Small intestine (tissue), 16 donors: ENCODE results near the gene SRI. TPM values are rescaled to one million over a fixed set of nuclear protein-coding genes. Genes with fewer than 3 reads are reported as not detected.
"Not testable (repeated sequence)": the region's sequence is repeated elsewhere in the genome, so short reads cannot be mapped to it uniquely, and the experiment has no call there.

Experiments used
- DNase-seq, 2 donors: peaks; one replicate each; pipeline versions ENCODE4 v3.0.0 to v3.0.0-alpha.2; 2013
- FAIRE-seq: peaks from 2 replicates; lab custom pipeline; 2012; peaks lifted over from hg19 to GRCh38; lab: Jason Lieb, UNC
- H3K27ac ChIP-seq, 3 donors: one replicate each; pipeline ENCODE4 v1.5.1; 2013; ENCODE audit warnings: low read length in 2 of 3, mild to moderate bottlenecking in 2 of 3, control low read depth in 1 of 3, inconsistent platforms in 1 of 3, low read depth in 1 of 3, moderate library complexity in 1 of 3
- H3K27me3 ChIP-seq, 3 donors: one replicate each; pipeline ENCODE4 v1.6.1; 2013; ENCODE audit warnings: low read length in 3 of 3, inconsistent platforms in 1 of 3; ENCODE audit not compliant: control insufficient read depth in 3 of 3, insufficient read depth in 3 of 3
- H3K36me3 ChIP-seq, 3 donors: one replicate each; pipeline ENCODE4 v1.6.1; 2013; ENCODE audit warnings: low read length in 3 of 3, inconsistent platforms in 1 of 3, low read depth in 1 of 3, mild to moderate bottlenecking in 1 of 3, moderate library complexity in 1 of 3; ENCODE audit not compliant: control insufficient read depth in 3 of 3, insufficient read depth in 2 of 3
- H3K4me1 ChIP-seq, 3 donors: one replicate each; pipeline ENCODE4 v1.6.1; 2013; ENCODE audit warnings: low read length in 2 of 3, inconsistent platforms in 1 of 3, low read depth in 1 of 3, mild to moderate bottlenecking in 1 of 3, moderate library complexity in 1 of 3; ENCODE audit not compliant: control insufficient read depth in 3 of 3, insufficient read depth in 2 of 3
- H3K4me3 ChIP-seq, 3 donors: one replicate each; pipeline ENCODE4 v1.5.1; 2013; ENCODE audit warnings: low read length in 3 of 3, control low read depth in 1 of 3, inconsistent platforms in 1 of 3, low read depth in 1 of 3, mild to moderate bottlenecking in 1 of 3, moderate library complexity in 1 of 3
- H3K9me3 ChIP-seq, 2 donors: one replicate each; pipeline ENCODE4 v1.6.1; 2013; ENCODE audit warnings: low read depth in 1 of 2, low read length in 1 of 2; ENCODE audit not compliant: control insufficient read depth in 2 of 2, insufficient read depth in 1 of 2
- WGBS, 3 donors: extraction: QIAGEN DNeasy Blood & Tissue Kit; methylation state at CpG; one replicate each; pipeline ENCODE4 v1.1.7; 2013; 5-methylcytosine and 5-hydroxymethylcytosine counted together
- long read RNA-seq, 10 donors: transcript quantifications; one replicate each; lab custom pipeline, GENCODE V29; 2026
- polyA plus RNA-seq, 4 donors: library from polyadenylated mRNA; stranded (reverse) in 3 of 4; unstranded in 1 of 4; fragments of 200-250 nt in 3 of 4; fragments of 120-200 nt in 1 of 4; gene quantifications; one replicate each; pipeline versions ENCODE4 v1.2.1 to v1.2.3, GENCODE V29; 2013
- donor health status: healthy with polysubstance abuse.
- donor health status: control.
- donor health status: control.
- donor health status: Bipolar disorder and iron deficiency.
- donor health status: healthy.

Gene SRI
- 100 to 1,000 TPM; 202 to 569 (median 476) TPM for polyA plus RNA-seq
- long read RNA-seq, donor 1, transcript SRI-201 (8 exons, 2,010 nt): minor isoform, 101 of 1,133 reads
- long read RNA-seq, donor 1, transcript SRI-202 (8 exons, 653 nt): major isoform, 246 of 1,133 reads
- long read RNA-seq, donor 1, transcript SRI-206 (4 exons, 903 nt): minor isoform, 241 of 1,133 reads
- long read RNA-seq, donor 1, transcript SRI-204 (7 exons, 1,418 nt): minor isoform, 12 of 1,133 reads
- long read RNA-seq, donor 1, partial matches to known transcripts: 483 of 1,133 reads
- long read RNA-seq, donor 1, other reads (novel, unspliced or antisense): 32 of 1,133 reads
- long read RNA-seq, donor 2, transcript SRI-201 (8 exons, 2,010 nt): minor isoform, 24 of 106 reads
- long read RNA-seq, donor 2, transcript SRI-206 (4 exons, 903 nt): major isoform, 31 of 106 reads
- long read RNA-seq, donor 2, transcript SRI-202 (8 exons, 653 nt): minor isoform, 17 of 106 reads
- long read RNA-seq, donor 2, partial matches to known transcripts: 29 of 106 reads
- long read RNA-seq, donor 2, other reads (novel, unspliced or antisense): 0 of 106 reads
- long read RNA-seq, donor 3, transcript SRI-207 (6 exons, 1,024 nt): minor isoform, 8 of 228 reads
- long read RNA-seq, donor 3, transcript SRI-202 (8 exons, 653 nt): minor isoform, 16 of 228 reads
- long read RNA-seq, donor 3, transcript SRI-206 (4 exons, 903 nt): major isoform, 43 of 228 reads
- long read RNA-seq, donor 3, transcript SRI-201 (8 exons, 2,010 nt): major isoform, 43 of 228 reads
- long read RNA-seq, donor 3, partial matches to known transcripts: 117 of 228 reads
- long read RNA-seq, donor 3, other reads (novel, unspliced or antisense): 0 of 228 reads
- long read RNA-seq, donor 4, transcript SRI-202 (8 exons, 653 nt): minor isoform, 9 of 40 reads
- long read RNA-seq, donor 4, transcript SRI-206 (4 exons, 903 nt): major isoform, 11 of 40 reads
- long read RNA-seq, donor 4, partial matches to known transcripts: 16 of 40 reads
- long read RNA-seq, donor 4, other reads (novel, unspliced or antisense): 0 of 40 reads
- long read RNA-seq, donor 5, transcript SRI-201 (8 exons, 2,010 nt): minor isoform, 15 of 102 reads
- long read RNA-seq, donor 5, transcript SRI-202 (8 exons, 653 nt): major isoform, 33 of 102 reads
- long read RNA-seq, donor 5, transcript SRI-206 (4 exons, 903 nt): minor isoform, 20 of 102 reads
- long read RNA-seq, donor 5, partial matches to known transcripts: 27 of 102 reads
- long read RNA-seq, donor 5, other reads (novel, unspliced or antisense): 0 of 102 reads
- long read RNA-seq, donor 6, transcript SRI-206 (4 exons, 903 nt): major isoform, 60 of 312 reads
- long read RNA-seq, donor 6, transcript SRI-201 (8 exons, 2,010 nt): major isoform, 60 of 312 reads
- long read RNA-seq, donor 6, transcript SRI-210 (7 exons, 570 nt): minor isoform, 6 of 312 reads
- long read RNA-seq, donor 6, transcript SRI-202 (8 exons, 653 nt): minor isoform, 47 of 312 reads
- long read RNA-seq, donor 6, partial matches to known transcripts: 138 of 312 reads
- long read RNA-seq, donor 6, other reads (novel, unspliced or antisense): 0 of 312 reads
- long read RNA-seq, donor 7, transcript SRI-201 (8 exons, 2,010 nt): major isoform, 98 of 299 reads
- long read RNA-seq, donor 7, transcript SRI-206 (4 exons, 903 nt): minor isoform, 55 of 299 reads
- long read RNA-seq, donor 7, transcript SRI-207 (6 exons, 1,024 nt): minor isoform, 10 of 299 reads
- long read RNA-seq, donor 7, partial matches to known transcripts: 136 of 299 reads
- long read RNA-seq, donor 7, other reads (novel, unspliced or antisense): 0 of 299 reads
- long read RNA-seq, donor 8, transcript SRI-201 (8 exons, 2,010 nt): major isoform, 6 of 15 reads
- long read RNA-seq, donor 8, partial matches to known transcripts: 5 of 15 reads
- long read RNA-seq, donor 8, other reads (novel, unspliced or antisense): 0 of 15 reads
- long read RNA-seq, donor 9, transcript SRI-202 (8 exons, 653 nt): minor isoform, 10 of 69 reads
- long read RNA-seq, donor 9, transcript SRI-206 (4 exons, 903 nt): major isoform, 14 of 69 reads
- long read RNA-seq, donor 9, transcript SRI-201 (8 exons, 2,010 nt): minor isoform, 9 of 69 reads
- long read RNA-seq, donor 9, partial matches to known transcripts: 32 of 69 reads
- long read RNA-seq, donor 9, other reads (novel, unspliced or antisense): 0 of 69 reads
- long read RNA-seq, donor 10, transcript SRI-202 (8 exons, 653 nt): minor isoform, 83 of 415 reads
- long read RNA-seq, donor 10, transcript SRI-201 (8 exons, 2,010 nt): minor isoform, 71 of 415 reads
- long read RNA-seq, donor 10, transcript SRI-206 (4 exons, 903 nt): major isoform, 114 of 415 reads
- long read RNA-seq, donor 10, transcript SRI-210 (7 exons, 570 nt): minor isoform, 5 of 415 reads
- long read RNA-seq, donor 10, partial matches to known transcripts: 134 of 415 reads
- long read RNA-seq, donor 10, other reads (novel, unspliced or antisense): 0 of 415 reads

- Histone ChIP-seq H3K27me3 (no peaks in the 10 kb centered on the region), H3K4me3 (peak within 1 kb of the TSS; percentile 82 to 95 (median 87)), H3K27ac (peak within 1 kb of the TSS; percentile 81 to 94 (median 88)), H3K36me3 (peaks cover 0 to 11% (median 5%) of the 10 kb centered on the region in 3 donors), H3K4me1 (peaks cover 2 to 16% (median 7%) of the 10 kb centered on the region in 3 donors), H3K9me3 (no peaks in the 10 kb centered on the region)
- DNase-seq: peak; percentile 90 to 96
- no peak for FAIRE-seq
- WGBS, 3 donors: 0 to 1% (median 0%) methylated on average over 66 to 75 of the region's 75 CpGs
Measured at GRCh38 chr7:88219781-88220747, at the start of gene SRI. TSS of gene SRI (minus strand) at chr7:88220038. CDS start at chr7:88220026, 12 bp downstream.

DNA sequence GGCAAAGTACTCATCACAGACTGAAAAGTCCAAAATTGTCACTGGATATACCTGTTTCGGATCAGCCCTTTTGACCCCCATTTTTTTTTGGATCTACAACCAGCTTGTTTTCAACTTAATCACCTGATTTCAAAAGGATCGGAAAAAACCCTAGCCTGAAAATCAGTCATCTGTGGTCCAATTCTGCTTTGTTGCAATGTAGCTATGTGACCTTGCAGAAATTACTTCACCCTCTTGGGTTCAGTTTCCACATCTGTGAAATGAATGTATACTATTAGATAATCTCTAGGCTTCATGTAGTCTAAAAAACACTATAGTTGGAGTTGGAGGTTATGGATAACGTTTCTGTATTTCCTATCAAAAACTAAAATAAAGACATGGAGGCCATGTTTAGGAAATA, 49.7 kb upstream of the SRI start:
- DNase-seq (no peak), FAIRE-seq (no peak)
- Histone ChIP-seq H3K4me3 (no peak overlapping the region), H3K4me1 (no peaks in the 10 kb centered on the region), H3K36me3 (no peaks in the 10 kb centered on the region), H3K27ac (no peak overlapping the region), H3K27me3 (no peaks in the 10 kb centered on the region), H3K9me3 (no peaks in the 10 kb centered on the region)
- WGBS, 3 donors: 89 to 90% (median 90%) methylated on average over 3 of the region's 3 CpGs

- Histone ChIP-seq H3K4me3 (no peak overlapping the region), H3K36me3 (no peaks in the 10 kb centered on the region), H3K27me3 (no peaks in the 10 kb centered on the region), H3K9me3 (no peaks in the 10 kb centered on the region), H3K4me1 (no peaks in the 10 kb centered on the region), H3K27ac (no peak overlapping the region)
- FAIRE-seq (no peak), DNase-seq (no peak)
- 53 to 59% (median 56%) methylated on average over 2 of the region's 2 CpGs for WGBS, 3 donors
Measured at GRCh38 chr7:88268858-88269257, 49.0 kb upstream of the SRI start.

- Histone ChIP-seq H3K27ac (no peak overlapping the region), H3K27me3 (no peaks in the 10 kb centered on the region), H3K36me3 (no peaks in the 10 kb centered on the region), H3K4me1 (no peaks in the 10 kb centered on the region), H3K9me3 (no peaks in the 10 kb centered on the region), H3K4me3 (no peak overlapping the region)
- FAIRE-seq (no peak), DNase-seq (no peak)
- WGBS, 3 donors: 70 to 86% (median 75%) methylated on average over 2 of the region's 2 CpGs
Measured at GRCh38 chr7:88268051-88268450, 48.2 kb upstream of the SRI start.

DNA sequence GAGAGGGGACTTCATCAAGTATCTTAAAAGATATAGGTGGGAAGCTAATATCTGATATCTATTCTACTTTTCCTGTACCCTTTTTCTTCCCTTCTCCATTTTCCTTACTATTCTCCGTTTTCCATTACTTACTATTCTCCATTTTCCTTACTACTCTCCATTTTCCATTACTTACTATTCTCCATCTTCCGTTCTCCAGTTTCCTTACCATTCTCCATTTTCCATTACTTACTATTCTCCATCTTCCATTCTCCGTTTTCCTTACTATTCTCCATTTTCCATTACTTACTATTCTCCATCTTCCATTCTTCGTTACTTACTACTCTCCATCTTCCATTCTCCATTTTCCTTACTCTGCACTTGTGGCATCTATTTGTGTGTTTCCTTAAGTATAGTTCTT, 47.6 kb upstream of the SRI start:
- Histone ChIP-seq H3K27me3 (no peaks in the 10 kb centered on the region), H3K4me3 (no peak overlapping the region), H3K27ac (no peak overlapping the region), H3K4me1 (no peaks in the 10 kb centered on the region), H3K9me3 (no peaks in the 10 kb centered on the region), H3K36me3 (no peaks in the 10 kb centered on the region)
- 93 to 97% (median 94%) methylated on average over 4 of the region's 4 CpGs for WGBS, 3 donors
- DNase-seq (no peak), FAIRE-seq (no peak)

- not testable (repeated sequence) for H3K27ac ChIP-seq, FAIRE-seq, H3K4me1 ChIP-seq, H3K4me3 ChIP-seq, H3K27me3 ChIP-seq, H3K36me3 ChIP-seq, DNase-seq, H3K9me3 ChIP-seq
- 68 to 70% (median 69%) methylated on average over 3 of the region's 3 CpGs for WGBS, 3 donors
Measured at GRCh38 chr7:88264987-88265386, 45.1 kb upstream of the SRI start.
